TTC549 (cell line): ENCODE results near the gene KIAA0825.

Experiments
- FAIRE-seq: peaks from 2 replicates; lab custom pipeline; 2012; peaks lifted over from hg19 to GRCh38; lab: Jason Lieb, UNC

Gene KIAA0825

GRCh38 chr5:94440015-94440414 lies 178.4 kb downstream of the KIAA0825 start:
- no peak for FAIRE-seq

GRCh38 chr5:94433397-94434163 lies 184.8 kb downstream of the KIAA0825 start:
- no peak for FAIRE-seq

GRCh38 chr5:94432499-94432898 lies 185.9 kb downstream of the KIAA0825 start:
- no peak for FAIRE-seq

- FAIRE-seq = no peak
Measured at GRCh38 chr5:94431696-94432095, 186.7 kb downstream of the KIAA0825 start.

GRCh38 chr5:94429566-94429965 lies 188.8 kb downstream of the KIAA0825 start:
- no peak for FAIRE-seq

GRCh38 chr5:94425396-94425795 lies 193.0 kb downstream of the KIAA0825 start:
- no peak for FAIRE-seq

- FAIRE-seq = no peak
Measured at GRCh38 chr5:94423411-94423810, 195.0 kb downstream of the KIAA0825 start.

GRCh38 chr5:94422812-94423211 lies 195.6 kb downstream of the KIAA0825 start:
- FAIRE-seq = no peak

GRCh38 chr5:94420885-94421284 lies 197.5 kb downstream of the KIAA0825 start:
- no peak for FAIRE-seq

GRCh38 chr5:94415798-94416197 lies 202.6 kb downstream of the KIAA0825 start:
- FAIRE-seq = no peak

GRCh38 chr5:94409440-94409839 lies 209.0 kb downstream of the KIAA0825 start:
- FAIRE-seq = no peak

GRCh38 chr5:94407023-94407422 lies 211.4 kb downstream of the KIAA0825 start:
- no peak for FAIRE-seq

GRCh38 chr5:94403483-94403882 lies 214.9 kb downstream of the KIAA0825 start:
- no peak for FAIRE-seq

- FAIRE-seq = no peak
Measured at GRCh38 chr5:94402096-94402495, 216.3 kb downstream of the KIAA0825 start.

GRCh38 chr5:94397508-94397907 lies 220.9 kb downstream of the KIAA0825 start:
- FAIRE-seq = no peak

- FAIRE-seq = no peak
Measured at GRCh38 chr5:94396687-94397086, 221.7 kb downstream of the KIAA0825 start.

- no peak for FAIRE-seq
Measured at GRCh38 chr5:94395468-94395867, 222.9 kb downstream of the KIAA0825 start.

GRCh38 chr5:94391996-94392395 lies 226.4 kb downstream of the KIAA0825 start:
- FAIRE-seq = no peak

- no peak for FAIRE-seq
Measured at GRCh38 chr5:94389515-94389899, 228.9 kb downstream of the KIAA0825 start.

- no peak for FAIRE-seq
Measured at GRCh38 chr5:94388773-94389514, 229.5 kb downstream of the KIAA0825 start.

GRCh38 chr5:94385767-94386166 lies 232.6 kb downstream of the KIAA0825 start:
- FAIRE-seq = no peak

GRCh38 chr5:94378062-94378461 lies 240.3 kb downstream of the KIAA0825 start:
- FAIRE-seq = no peak

- no peak for FAIRE-seq
Measured at GRCh38 chr5:94376672-94377345, 241.6 kb downstream of the KIAA0825 start.
